T-helper 2 cell (primary cell): ENCODE data around the gene PGA3.
"Not testable (repeated sequence)": the region's sequence is repeated elsewhere in the genome, so short reads cannot be mapped to it uniquely, and the experiment has no call there.

Experiments used
- DNase-seq, 5 experiments: peaks; one replicate each; pipeline versions ENCODE4 v3.0.0 to v3.0.0-alpha.2; 2012 to 2022
- total RNA-seq, 2 donors: gene quantifications; one replicate each; lab custom pipeline; 2026; lab: John Stamatoyannopoulos, UW

Gene PGA3
- total RNA-seq: 0 reads per million in 2 donors

GRCh38 chr11:61202950-61203746 is at the start of gene PGA3:
Gene PGA3 (plus strand): TSS chr11:61203515. CDS start chr11:61203565, 50 bp downstream.
- DNase-seq: not testable (repeated sequence)

GRCh38 chr11:61153593-61154095 is 49.7 kb upstream of the PGA3 start:
- DNase-seq: no peak

DNA sequence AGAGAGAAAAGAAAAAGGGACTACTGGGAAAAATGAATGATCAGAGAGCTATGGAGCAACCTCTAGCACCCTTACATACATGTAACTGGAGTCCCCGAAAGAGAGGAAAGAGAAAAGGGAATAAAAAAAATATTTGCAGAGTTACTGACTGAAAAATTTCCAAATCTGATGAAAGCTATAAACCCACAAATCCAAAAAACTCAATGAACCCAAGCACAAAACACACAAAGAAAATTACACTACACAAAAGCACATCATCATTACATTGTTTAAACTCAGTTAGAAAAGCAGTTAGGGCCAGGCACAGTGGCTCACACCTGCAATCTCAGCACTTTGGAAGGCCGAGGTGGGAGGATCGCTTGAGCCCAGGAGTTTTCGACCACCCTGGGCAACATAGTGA is 48.8 kb upstream of the PGA3 start:
- no peak for DNase-seq

DNA sequence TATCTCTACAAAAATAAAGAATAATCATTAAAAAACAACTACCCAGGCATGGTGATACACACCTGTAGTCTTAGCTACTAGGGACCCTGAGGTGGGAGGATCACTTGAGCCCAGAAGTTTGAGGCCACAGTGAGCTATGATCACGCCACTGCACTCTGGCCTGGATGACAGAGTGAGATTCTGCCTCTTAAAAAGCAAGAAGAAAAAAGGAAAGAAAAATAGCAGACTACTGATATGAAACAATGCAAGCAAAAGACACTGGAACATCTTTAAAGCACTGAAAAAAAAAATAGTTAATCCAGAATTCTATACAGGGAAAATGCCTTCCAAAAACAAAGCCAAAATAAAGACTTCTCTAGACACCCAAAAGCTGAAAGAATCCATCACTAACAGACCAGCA is 48.0 kb upstream of the PGA3 start:
- DNase-seq: no peak

DNA sequence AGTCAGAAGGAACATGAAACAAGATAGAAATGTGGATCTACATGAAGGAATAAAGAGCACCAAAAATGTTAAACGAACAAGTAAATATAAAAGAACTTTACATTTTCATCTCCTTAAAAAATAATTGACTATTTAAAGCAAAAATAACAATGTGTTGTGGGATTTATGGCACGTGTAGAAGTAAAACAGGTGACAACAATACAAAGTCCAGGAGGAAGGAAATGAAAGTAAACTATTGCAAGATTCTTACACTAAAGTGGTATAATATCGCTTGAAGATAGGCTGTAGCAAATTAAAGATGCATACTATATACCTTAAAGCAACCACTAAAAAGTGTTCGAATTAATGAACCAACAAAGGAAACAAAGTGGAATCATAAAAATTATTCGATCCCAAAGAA is 47.6 kb upstream of the PGA3 start:
- DNase-seq: no peak

- DNase-seq: no peak
Measured at GRCh38 chr11:61157743-61158142, 45.6 kb upstream of the PGA3 start.

GRCh38 chr11:61158691-61159381 is 44.5 kb upstream of the PGA3 start:
- peak in 1 of 5 experiments; percentile 24 for DNase-seq

DNA sequence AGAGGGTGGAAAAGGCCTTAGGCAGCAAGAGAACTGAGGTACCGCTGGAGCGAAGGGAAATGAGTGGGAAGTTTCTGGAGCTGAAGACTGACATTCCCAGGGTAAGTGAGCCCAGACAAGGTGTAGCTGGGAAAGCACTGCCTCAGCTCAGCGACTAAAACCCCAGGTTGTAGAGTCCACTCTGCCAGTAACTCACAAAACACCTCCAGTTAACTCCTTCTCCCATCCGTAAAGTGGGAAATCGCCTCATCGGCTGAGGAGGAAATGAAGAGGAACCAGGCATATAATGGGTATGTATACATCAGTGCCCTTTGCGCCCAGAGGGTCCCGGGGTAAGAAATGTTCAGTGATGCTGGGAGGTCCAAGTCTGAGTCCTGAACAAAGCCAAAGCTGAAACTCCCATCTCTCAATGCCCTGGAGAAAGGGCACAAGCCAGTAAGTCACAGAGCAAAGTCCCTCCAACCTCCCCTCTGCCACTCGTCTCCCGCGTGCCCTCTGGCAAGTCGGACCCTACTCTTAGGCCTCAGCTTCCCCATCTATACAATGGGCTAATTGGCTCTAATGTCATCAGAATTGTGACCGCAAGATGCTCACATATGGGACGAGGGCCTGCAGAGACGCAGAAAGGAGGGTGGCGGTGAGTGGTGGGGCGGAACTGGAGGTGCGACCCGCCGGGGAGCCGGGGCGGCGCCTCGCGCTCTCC is 42.7 kb upstream of the PGA3 start:
- no peak for DNase-seq

DNA sequence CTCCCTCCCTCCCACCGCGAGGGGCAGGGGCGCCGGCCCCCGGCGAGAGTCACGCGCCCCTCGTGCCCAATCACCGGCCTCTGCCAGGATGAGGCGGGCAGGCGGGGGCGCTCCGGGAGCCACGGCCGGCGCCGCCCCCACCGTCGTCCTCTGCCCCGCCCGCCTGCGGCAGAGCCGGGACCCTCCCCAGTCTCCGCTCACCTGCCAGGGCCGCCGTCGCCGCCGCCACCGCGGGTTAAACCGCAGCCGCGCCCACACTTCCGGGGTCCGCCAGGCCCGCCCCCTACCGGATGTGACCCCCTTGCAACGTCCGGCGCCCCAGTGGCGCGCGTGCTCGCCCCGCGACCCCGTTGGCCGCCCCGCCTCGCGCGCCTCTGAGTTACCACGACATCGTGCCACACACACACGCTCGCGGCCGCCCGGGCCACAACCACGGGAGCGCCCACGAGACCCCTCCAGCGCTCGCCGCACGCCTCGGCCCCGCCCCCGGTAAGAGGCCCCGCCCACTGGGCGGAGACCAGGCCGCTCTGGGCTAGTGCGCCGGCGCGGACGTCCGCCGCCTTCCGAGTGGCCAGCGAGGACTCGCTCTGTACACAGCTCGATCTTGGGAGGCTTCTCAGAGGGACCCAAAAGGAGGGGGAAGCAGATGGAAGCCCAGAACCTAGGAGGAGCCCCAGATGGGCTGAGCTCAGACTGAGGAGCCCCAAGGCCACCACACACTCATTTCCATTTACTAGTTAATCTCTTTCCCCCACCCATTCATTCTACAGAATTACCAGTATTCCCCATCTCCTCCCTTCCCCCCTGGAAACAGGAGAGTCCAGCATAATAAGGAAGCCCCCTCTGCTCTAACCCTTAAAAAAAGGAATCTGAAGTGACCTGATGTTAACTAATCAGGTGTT is 41.9 kb upstream of the PGA3 start, which contains the start of gene VPS37C:
TSS of gene VPS37C (minus strand) at position 237 of the 902 bp plus-strand sequence. CDS start 22,597 bp downstream, outside the sequence.
- DNase-seq: peak; percentile 83 to 97 (median 86)

DNA sequence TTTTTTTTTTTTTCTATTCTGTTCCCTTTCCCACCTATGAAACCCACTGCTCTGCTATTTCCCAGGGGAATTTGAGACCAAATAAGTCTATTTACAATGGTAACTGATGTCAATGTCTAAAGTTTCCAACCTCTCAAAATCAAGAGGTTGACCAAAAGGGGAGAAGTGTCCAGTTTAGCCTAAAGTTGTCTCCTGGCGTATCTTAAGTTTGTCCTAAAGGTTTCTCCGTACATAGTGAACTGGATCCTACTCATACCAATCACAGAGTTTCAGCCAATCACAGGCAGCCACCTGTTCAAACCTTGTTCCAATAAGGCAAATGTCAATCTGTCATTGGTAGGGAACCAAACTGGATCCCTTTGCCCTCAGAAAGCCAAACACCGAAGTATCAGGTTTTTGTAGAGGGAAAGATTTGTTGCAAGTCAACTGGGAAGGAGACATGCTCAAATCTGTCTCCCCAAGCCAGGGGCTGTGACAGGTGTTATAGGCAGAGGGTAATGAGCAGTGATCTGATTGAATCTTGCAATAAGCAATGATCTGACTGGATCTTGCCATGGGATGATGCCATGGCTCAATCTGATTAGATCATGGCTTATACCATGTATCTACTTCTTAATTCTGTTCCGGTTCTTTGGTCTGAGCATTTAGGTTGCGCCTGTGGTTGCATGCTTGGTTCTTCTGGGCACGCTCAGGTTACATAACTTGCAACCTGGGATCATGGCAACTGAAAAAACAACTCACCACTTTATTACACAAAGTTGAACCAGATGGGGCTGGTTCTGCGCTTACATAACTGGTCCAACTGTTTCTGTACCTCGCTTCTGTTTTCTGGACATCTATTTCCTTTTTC is 41.0 kb upstream of the PGA3 start:
- DNase-seq: peak in 1 of 5 experiments; percentile 44

- no peak for DNase-seq
Measured at GRCh38 chr11:61163021-61163420, 40.3 kb upstream of the PGA3 start.

- peak in 1 of 5 experiments; percentile 34 for DNase-seq
Measured at GRCh38 chr11:61163714-61164605, 39.4 kb upstream of the PGA3 start.

GRCh38 chr11:61164606-61165424 is 38.5 kb upstream of the PGA3 start:
- peak in 1 of 5 experiments; percentile 7 for DNase-seq

DNA sequence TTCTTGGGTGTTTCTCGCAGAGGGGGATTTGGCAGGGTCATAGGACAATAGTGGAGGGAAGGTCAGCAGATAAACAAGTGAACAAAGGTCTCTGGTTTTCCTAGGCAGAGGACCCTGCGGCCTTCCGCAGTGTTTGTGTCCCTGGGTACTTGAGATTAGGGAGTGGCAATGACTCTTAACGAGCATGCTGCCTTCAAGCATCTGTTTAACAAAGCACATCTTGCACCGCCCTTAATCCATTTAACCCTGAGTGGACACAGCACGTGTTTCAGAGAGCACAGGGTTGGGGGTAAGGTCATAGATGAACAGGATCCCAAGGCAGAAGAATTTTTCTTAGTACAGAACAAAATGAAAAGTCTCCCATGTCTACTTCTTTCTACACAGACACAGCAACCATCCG is 37.5 kb upstream of the PGA3 start:
- not testable (repeated sequence) for DNase-seq

GRCh38 chr11:61166331-61166730 is 37.0 kb upstream of the PGA3 start:
- DNase-seq: not testable (repeated sequence)

DNA sequence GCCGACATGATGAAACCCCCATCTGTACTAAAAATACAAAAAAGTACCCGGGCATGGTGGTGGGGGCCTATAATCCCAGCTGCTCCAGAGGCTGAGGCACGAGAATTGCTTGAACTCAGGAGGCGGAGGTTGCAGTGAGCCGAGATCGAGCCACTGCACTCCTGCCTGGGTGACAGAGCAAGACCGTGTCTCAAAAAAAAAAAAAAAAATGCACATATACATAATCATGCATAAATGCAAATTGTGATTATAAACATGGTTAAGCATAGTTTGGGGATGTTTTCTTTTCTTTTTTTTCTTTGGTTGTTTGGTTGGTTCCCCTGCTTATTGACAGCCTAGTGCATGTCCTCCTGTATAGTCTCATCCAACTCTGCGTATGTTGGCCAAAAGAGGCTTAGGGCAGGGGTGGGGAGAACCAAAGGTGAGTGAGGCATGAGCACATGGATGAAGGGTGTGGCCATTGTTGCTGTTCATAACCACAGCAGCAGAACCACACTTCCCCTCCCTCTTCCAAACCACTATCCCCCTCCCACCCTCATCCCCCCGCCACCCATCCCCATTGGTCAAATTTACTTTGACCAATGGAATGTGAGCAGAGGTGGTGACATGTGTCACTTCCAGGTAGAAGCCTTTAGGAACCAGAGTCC is 35.1 kb upstream of the PGA3 start:
- DNase-seq: no peak

DNA sequence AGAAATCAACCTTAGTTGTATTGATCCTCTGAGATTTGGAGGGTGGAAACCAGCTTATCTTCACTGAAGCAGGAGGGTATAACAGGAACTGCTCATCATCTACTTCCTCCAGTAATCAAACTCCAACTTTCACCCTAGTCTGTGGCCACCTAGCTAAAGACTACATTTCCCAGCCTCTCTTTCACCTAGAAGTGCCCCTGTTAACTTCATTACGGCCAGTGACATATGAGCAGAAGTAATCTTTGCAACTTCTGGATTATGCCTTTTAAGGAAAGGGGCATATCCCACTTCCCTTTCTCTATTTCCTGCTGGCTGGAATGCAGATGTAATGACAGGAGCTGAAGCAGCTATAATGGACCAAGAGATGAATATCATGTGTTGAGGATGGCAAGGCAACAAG is 34.5 kb upstream of the PGA3 start:
- no peak for DNase-seq

GRCh38 chr11:61170566-61170965 is 32.7 kb upstream of the PGA3 start:
- DNase-seq: no peak
